ENCODE results near the gene SVOP. TPM values are rescaled to one million over a fixed set of nuclear protein-coding genes. Genes with fewer than 3 reads are reported as not detected.

Gene SVOP
- total and polyA plus RNA-seq, 2 of the 4 experiments (the other 2 are of a cell fraction), result not detected

- TF ChIP-seq NFE2L2 (IDR thresholded peaks at IDR 0.05; ENCODE audit: low read depth, low read length), result no peak
Measured at GRCh38 chr12:109009766-109010165, 11.1 kb downstream of the SVOP start.

More at GRCh38 chr12:109009766-109010165, 11.1 kb downstream of the SVOP start:
- no peak overlapping the region for H4K8ac ChIP-seq (ENCODE audit: low read depth in 2 of 2, low read length in 2 of 2)
- H3K27me3 ChIP-seq (ENCODE audit: control insufficient read depth, insufficient read depth, low read length), result peaks cover 3% of the 10 kb centered on the region
- H3K4me3 ChIP-seq (ENCODE audit: insufficient read depth, low read depth, low read length), result no peak overlapping the region
- in situ Hi-C loops (cut with MboI; ENCODE audit: low sequenced_read_pairs), result no loop called here
- no peak overlapping the region for H2AFZ ChIP-seq (replicated peaks; ENCODE audit: low read length, poor library complexity)
- intact Hi-C loops (cut with micrococcal nuclease), result no loop called here
- no peak overlapping the region for H3K4ac ChIP-seq (ENCODE audit: low read depth, low read length)
- H2BK5ac ChIP-seq (ENCODE audit: low read depth, low read length, poor library complexity, severe bottlenecking), result no peak overlapping the region
- DNase-seq (no peak), ATAC-seq (ENCODE audit: low read depth) (no peak)
- no peak overlapping the region for H3K23ac ChIP-seq (ENCODE audit: low read depth, low read length)
- no peaks in the 10 kb centered on the region for H3K9me1 ChIP-seq (ENCODE audit: insufficient read depth, low read length)
- no peak overlapping the region for H3K18ac ChIP-seq (ENCODE audit: low read depth, low read length)
- H3K36me3 ChIP-seq (ENCODE audit: control insufficient read depth, insufficient read depth, low read length), result no peaks in the 10 kb centered on the region
- ChIA-PET CTCF (no interaction called here), POLR2A (ENCODE audit: unreplicated experiment) (no interaction called here)
- WGBS, 2 experiments (ENCODE audit: extremely low coverage in 2 of 2, insufficient read length in 1 of 2), result no CpG with 5 or more reads among the region's 1 CpG
- H2BK20ac ChIP-seq (ENCODE audit: low read depth, low read length), result no peak overlapping the region
- no peak overlapping the region for H2AK9ac ChIP-seq (replicated peaks; ENCODE audit: low read depth, low read length, poor library complexity)
- no peak overlapping the region for H2BK15ac ChIP-seq (ENCODE audit: low read depth, low read length)
- H3K27ac ChIP-seq (ENCODE audit: insufficient read depth, low read length), result no peak overlapping the region
- no peak overlapping the region for H3K14ac ChIP-seq (replicated peaks; ENCODE audit: low read depth, low read length)
- no TSS peak for BruUV-seq (replicated peaks)
- dilution Hi-C loops (cut with HindIII; ENCODE audit: low sequenced_read_pairs, unreplicated experiment), result no loop called here
- no peak overlapping the region for H2BK120ac ChIP-seq (ENCODE audit: low read depth, low read length)
- no peak overlapping the region for H3K9ac ChIP-seq (ENCODE audit: low read depth, low read length)
- H4K20me1 ChIP-seq (ENCODE audit: insufficient read depth, low read length), result no peaks in the 10 kb centered on the region
- no peak overlapping the region for H2AK5ac ChIP-seq (ENCODE audit: low read depth, low read length)
- no peaks in the 10 kb centered on the region for H3K9me3 ChIP-seq (ENCODE audit: control insufficient read depth, insufficient read depth, low read length)
- no peak overlapping the region for H3K56ac ChIP-seq (ENCODE audit: extremely low read depth, insufficient read depth, low read length)
- no peak overlapping the region for H4K5ac ChIP-seq (ENCODE audit: low read depth, low read length)
- H3K79me1 ChIP-seq (ENCODE audit: low read depth in 1 of 2, low read length in 2 of 2), result no peaks in the 10 kb centered on the region
- no peaks in the 10 kb centered on the region for H3K4me1 ChIP-seq (ENCODE audit: control insufficient read depth, insufficient read depth, low read length)
- H3K4me2 ChIP-seq (ENCODE audit: low read depth, low read length), result no peak overlapping the region
- H4K91ac ChIP-seq (ENCODE audit: insufficient read depth, low read depth, low read length), result no peak overlapping the region
